ENCODE data around the gene PRDM16.

GRCh38 chr1:3109355-3109754 is 40.4 kb downstream of the PRDM16 start:
- TF ChIP-seq CTCF (conservative IDR thresholded peaks at IDR 0.05; ENCODE audit: low read length), result no peak
- no peak for TF ChIP-seq EZH2phosphoT487 (IDR thresholded peaks at IDR 0.05; ENCODE audit: borderline replicate concordance)
